GM18526 (cell line): ENCODE measurements around the gene ATXN7L1.

Source experiments
- POLR2A ChIP-seq: IDR thresholded peaks from 3 replicates; pipeline ENCODE4 v1.6.1; 2011; ENCODE audit not compliant: insufficient read length; ENCODE audit errors: extremely low read depth

ATXN7L1 gene

GRCh38 chr7:105841866-105842265 lies 34.5 kb downstream of the ATXN7L1 start:
- no peak for TF ChIP-seq POLR2A

GRCh38 chr7:105840981-105841749 lies 35.2 kb downstream of the ATXN7L1 start:
- no peak for TF ChIP-seq POLR2A

GRCh38 chr7:105839266-105839665 lies 37.1 kb downstream of the ATXN7L1 start:
- no peak for TF ChIP-seq POLR2A

- no peak for TF ChIP-seq POLR2A
These were observed 37.7 kb downstream of the ATXN7L1 start for GRCh38 chr7:105838627-105839231.

GRCh38 chr7:105837765-105838626 lies 38.4 kb downstream of the ATXN7L1 start:
- TF ChIP-seq POLR2A: no peak

GRCh38 chr7:105835441-105835840 lies 41.0 kb downstream of the ATXN7L1 start:
- no peak for TF ChIP-seq POLR2A

- TF ChIP-seq POLR2A: no peak
These were observed 44.4 kb downstream of the ATXN7L1 start for GRCh38 chr7:105831824-105832535.

GRCh38 chr7:105831302-105831620 lies 45.1 kb downstream of the ATXN7L1 start:
- TF ChIP-seq POLR2A: no peak

GRCh38 chr7:105830405-105831301 lies 45.7 kb downstream of the ATXN7L1 start:
- TF ChIP-seq POLR2A: no peak

GRCh38 chr7:105829681-105830322 lies 46.6 kb downstream of the ATXN7L1 start:
- TF ChIP-seq POLR2A: no peak

- TF ChIP-seq POLR2A: no peak
These were observed 48.3 kb downstream of the ATXN7L1 start for GRCh38 chr7:105828141-105828540.

GRCh38 chr7:105827151-105827875 lies 49.1 kb downstream of the ATXN7L1 start:
- no peak for TF ChIP-seq POLR2A

GRCh38 chr7:105826143-105826542 lies 50.3 kb downstream of the ATXN7L1 start:
- no peak for TF ChIP-seq POLR2A

GRCh38 chr7:105825371-105825770 lies 51.0 kb downstream of the ATXN7L1 start:
- no peak for TF ChIP-seq POLR2A

GRCh38 chr7:105822806-105823205 lies 53.6 kb downstream of the ATXN7L1 start:
- TF ChIP-seq POLR2A: no peak
